GM21390 (cell line): ENCODE results near the gene LAMP1.
"Not testable (repeated sequence)": the region's sequence is repeated elsewhere in the genome, so short reads cannot be mapped to it uniquely, and the experiment has no call there.

Source experiments
- ATAC-seq: cut with Tn5 transposase; IDR thresholded peaks from one replicate; pipeline ENCODE4 v1.9.1; 2021; ENCODE audit not compliant: unreplicated experiment

Gene LAMP1

GRCh38 chr13:113327391-113327765 lies 30.3 kb downstream of the LAMP1 start:
- ATAC-seq, result no peak

- no peak for ATAC-seq
Observed at GRCh38 chr13:113327766-113328471, 30.9 kb downstream of the LAMP1 start.

- no peak for ATAC-seq
Observed at GRCh38 chr13:113328851-113329250, 31.8 kb downstream of the LAMP1 start.

GRCh38 chr13:113329656-113330312 lies 32.7 kb downstream of the LAMP1 start:
- ATAC-seq, result no peak

GRCh38 chr13:113332615-113333014 lies 35.6 kb downstream of the LAMP1 start:
- ATAC-seq, result no peak

GRCh38 chr13:113333076-113333475 lies 36.0 kb downstream of the LAMP1 start:
- no peak for ATAC-seq

- ATAC-seq, result no peak
Observed at GRCh38 chr13:113337556-113337955, 40.5 kb downstream of the LAMP1 start.

- no peak for ATAC-seq
Observed at GRCh38 chr13:113337976-113338375, 40.9 kb downstream of the LAMP1 start.

GRCh38 chr13:113338451-113338850 lies 41.4 kb downstream of the LAMP1 start:
- ATAC-seq, result no peak

- no peak for ATAC-seq
Observed at GRCh38 chr13:113342820-113343691, 46.0 kb downstream of the LAMP1 start.

- no peak for ATAC-seq
Observed at GRCh38 chr13:113343692-113343968, 46.6 kb downstream of the LAMP1 start.

- ATAC-seq, result no peak
Observed at GRCh38 chr13:113345486-113345885, 48.4 kb downstream of the LAMP1 start.

- not testable (repeated sequence) for ATAC-seq
Observed at GRCh38 chr13:113347736-113348225, 50.7 kb downstream of the LAMP1 start.

GRCh38 chr13:113348591-113348990 lies 51.6 kb downstream of the LAMP1 start:
- no peak for ATAC-seq

GRCh38 chr13:113349050-113349449 lies 52.0 kb downstream of the LAMP1 start:
- ATAC-seq, result no peak

- ATAC-seq, result no peak
Observed at GRCh38 chr13:113349491-113349890, 52.5 kb downstream of the LAMP1 start.

GRCh38 chr13:113350065-113350937 lies 53.3 kb downstream of the LAMP1 start:
- no peak for ATAC-seq

- ATAC-seq, result no peak
Observed at GRCh38 chr13:113350938-113351335, 53.9 kb downstream of the LAMP1 start.

- ATAC-seq, result no peak
Observed at GRCh38 chr13:113351514-113352026, 54.5 kb downstream of the LAMP1 start.

GRCh38 chr13:113353254-113353653 lies 56.2 kb downstream of the LAMP1 start:
- no peak for ATAC-seq
